ENCODE data around the gene TRMT13.
A peak's percentile ranks its signal among the peaks of the same experiment; 100 is the strongest.

Gene TRMT13, protein sequence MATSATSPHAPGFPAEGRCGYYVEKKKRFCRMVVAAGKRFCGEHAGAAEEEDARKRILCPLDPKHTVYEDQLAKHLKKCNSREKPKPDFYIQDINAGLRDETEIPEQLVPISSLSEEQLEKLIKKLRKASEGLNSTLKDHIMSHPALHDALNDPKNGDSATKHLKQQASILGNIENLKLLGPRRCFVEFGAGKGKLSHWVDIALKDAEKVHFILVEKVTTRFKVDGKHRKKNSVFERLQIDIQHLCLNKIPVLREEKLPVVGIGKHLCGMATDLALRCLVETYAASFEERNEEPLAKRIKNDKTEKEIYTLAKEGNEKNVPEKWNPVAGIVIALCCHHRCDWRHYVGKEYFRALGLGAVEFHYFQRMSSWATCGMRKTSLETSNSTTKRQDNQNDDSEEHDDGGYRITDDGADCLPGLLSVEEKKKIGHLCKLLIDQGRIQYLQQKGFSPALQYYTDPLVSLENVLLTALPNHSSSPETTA

GRCh38 chr1:100132566-100133477 is at the start of gene TRMT13, which contains the start of gene SASS6:
Gene TRMT13, plus strand, starts transcription at chr1:100133163. Its CDS starts 6 bp downstream, at chr1:100133169.
Gene SASS6, minus strand, starts transcription at chr1:100132930. Its CDS starts 116 bp downstream, at chr1:100132814.
- peak; percentile 92 for DNase-seq (ENCODE audit: low read depth, low spot score)
- H3K9ac ChIP-seq (ENCODE audit: insufficient read length): peak within 1 kb of the TSS; percentile 95
- peak; percentile 91 for TF ChIP-seq POLR2AphosphoS5 (IDR thresholded peaks at IDR 0.05; ENCODE audit: borderline replicate concordance, low read depth, low read length)
- TF ChIP-seq FOXP2 (optimal IDR thresholded peaks at IDR 0.05; ENCODE audit: control extremely low read depth, extremely low read length, insufficient read depth): no peak
- no peak for TF ChIP-seq EZH2 (IDR thresholded peaks at IDR 0.05)
- peak within 1 kb of the TSS; percentile 55; the same call in 1 of the 2 replicates for H3K27ac ChIP-seq
- no peaks in the 10 kb centered on the region for H3K9me3 ChIP-seq (ENCODE audit: low read depth, low read length)
- H3K36me3 ChIP-seq (ENCODE audit: insufficient read depth, low read length): peaks cover 14% of the 10 kb centered on the region
- H3K4me3 ChIP-seq: peak within 1 kb of the TSS; percentile 99

DNA sequence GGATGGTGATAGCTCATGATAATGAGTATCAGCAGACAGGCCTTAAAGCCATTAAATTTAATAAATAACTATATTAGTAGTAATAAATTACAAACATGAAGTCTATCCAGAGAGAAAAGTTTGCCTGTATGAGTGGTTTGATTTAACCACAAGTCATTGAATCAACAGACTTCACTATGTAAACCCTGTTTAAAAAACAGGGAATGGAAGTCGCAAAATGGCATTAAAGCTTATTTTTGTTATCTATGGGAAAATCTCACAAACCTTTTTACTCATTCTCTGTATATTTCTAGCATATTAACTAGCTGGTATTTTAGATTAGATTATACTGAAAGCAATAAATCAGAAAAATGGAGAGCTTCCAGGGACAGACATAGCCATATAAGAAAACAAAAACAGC is 45.6 kb upstream of the TRMT13 start:
- Histone ChIP-seq H3K36me3 (ENCODE audit: insufficient read depth, low read length) (peaks cover 61% of the 10 kb centered on the region), H3K27ac (peak overlapping the region; percentile 37; the same call in 1 of the 2 replicates), H3K9me3 (ENCODE audit: low read depth, low read length) (no peaks in the 10 kb centered on the region; the same call in 1 of the 2 replicates), H3K4me3 (no peak overlapping the region), H3K9ac (ENCODE audit: insufficient read length) (no peak overlapping the region)
- no peak for TF ChIP-seq EZH2 (IDR thresholded peaks at IDR 0.05)
- no peak for TF ChIP-seq POLR2AphosphoS5 (IDR thresholded peaks at IDR 0.05; ENCODE audit: borderline replicate concordance, low read depth, low read length)
- TF ChIP-seq FOXP2 (optimal IDR thresholded peaks at IDR 0.05; ENCODE audit: control extremely low read depth, extremely low read length, insufficient read depth): no peak
- no peak for DNase-seq (ENCODE audit: low read depth, low spot score)

DNA sequence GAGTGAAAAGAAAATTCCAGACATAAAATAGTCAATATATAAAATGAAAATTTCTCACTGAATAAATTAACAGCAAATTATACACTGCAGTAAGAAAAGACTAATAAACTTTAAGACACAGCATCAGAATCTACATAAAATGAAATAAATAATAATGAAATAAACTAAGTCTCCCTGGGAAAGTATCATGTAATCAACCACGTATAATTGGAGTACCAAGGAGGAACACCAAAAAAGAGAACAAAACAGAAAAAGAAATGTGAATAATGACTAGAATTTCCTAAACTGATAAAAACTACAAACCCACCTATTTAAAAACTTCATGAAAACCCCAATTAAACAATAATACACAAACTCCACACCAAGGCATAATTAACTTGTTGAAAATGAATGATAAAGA is 43.9 kb upstream of the TRMT13 start:
- no peak for TF ChIP-seq POLR2AphosphoS5 (IDR thresholded peaks at IDR 0.05; ENCODE audit: borderline replicate concordance, low read depth, low read length)
- no peak for TF ChIP-seq EZH2 (IDR thresholded peaks at IDR 0.05)
- TF ChIP-seq FOXP2 (optimal IDR thresholded peaks at IDR 0.05; ENCODE audit: control extremely low read depth, extremely low read length, insufficient read depth): no peak
- DNase-seq (ENCODE audit: low read depth, low spot score): no peak
- H3K9me3 ChIP-seq (ENCODE audit: low read depth, low read length): no peaks in the 10 kb centered on the region; the same call in 1 of the 2 replicates
- peaks cover 57% of the 10 kb centered on the region for H3K36me3 ChIP-seq (ENCODE audit: insufficient read depth, low read length)
- no peak overlapping the region for H3K4me3 ChIP-seq
- H3K27ac ChIP-seq: no peak overlapping the region
- no peak overlapping the region for H3K9ac ChIP-seq (ENCODE audit: insufficient read length)

DNA sequence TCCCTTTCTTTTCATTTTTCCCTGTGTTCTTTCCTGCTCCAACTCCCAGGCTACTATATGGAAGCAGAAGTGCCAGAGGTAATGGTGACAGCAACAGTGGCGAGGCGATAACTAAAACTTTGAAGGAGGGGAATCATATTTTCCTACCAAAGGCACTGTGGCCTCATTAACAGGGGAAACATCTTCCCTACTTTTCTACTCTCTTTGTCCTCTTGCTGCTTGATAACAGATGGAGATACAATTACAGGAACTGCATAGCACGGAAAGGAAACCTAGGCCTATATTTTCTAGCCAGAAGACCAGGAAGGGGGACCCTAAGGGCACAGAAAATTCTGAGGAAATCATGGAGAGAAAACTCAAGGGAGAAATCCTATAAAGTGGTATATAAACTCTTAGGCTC is 42.5 kb upstream of the TRMT13 start:
- no peak overlapping the region for H3K9ac ChIP-seq (ENCODE audit: insufficient read length)
- H3K4me3 ChIP-seq: no peak overlapping the region
- DNase-seq (ENCODE audit: low read depth, low spot score): no peak
- no peaks in the 10 kb centered on the region; the same call in 1 of the 2 replicates for H3K9me3 ChIP-seq (ENCODE audit: low read depth, low read length)
- no peak overlapping the region for H3K27ac ChIP-seq
- H3K36me3 ChIP-seq (ENCODE audit: insufficient read depth, low read length): peaks cover 56% of the 10 kb centered on the region
- TF ChIP-seq EZH2 (IDR thresholded peaks at IDR 0.05) (no peak), FOXP2 (optimal IDR thresholded peaks at IDR 0.05; ENCODE audit: control extremely low read depth, extremely low read length, insufficient read depth) (no peak), POLR2AphosphoS5 (IDR thresholded peaks at IDR 0.05; ENCODE audit: borderline replicate concordance, low read depth, low read length) (no peak)

- TF ChIP-seq EZH2 (IDR thresholded peaks at IDR 0.05) (no peak), FOXP2 (optimal IDR thresholded peaks at IDR 0.05; ENCODE audit: control extremely low read depth, extremely low read length, insufficient read depth) (no peak), POLR2AphosphoS5 (IDR thresholded peaks at IDR 0.05; ENCODE audit: borderline replicate concordance, low read depth, low read length) (no peak)
- Histone ChIP-seq H3K36me3 (ENCODE audit: insufficient read depth, low read length) (peaks cover 70% of the 10 kb centered on the region), H3K4me3 (no peak overlapping the region), H3K27ac (no peak overlapping the region), H3K9me3 (ENCODE audit: low read depth, low read length) (no peaks in the 10 kb centered on the region), H3K9ac (ENCODE audit: insufficient read length) (no peak overlapping the region)
- no peak for DNase-seq (ENCODE audit: low read depth, low spot score)
These were observed 32.8 kb upstream of the TRMT13 start for GRCh38 chr1:100100202-100100601.

DNA sequence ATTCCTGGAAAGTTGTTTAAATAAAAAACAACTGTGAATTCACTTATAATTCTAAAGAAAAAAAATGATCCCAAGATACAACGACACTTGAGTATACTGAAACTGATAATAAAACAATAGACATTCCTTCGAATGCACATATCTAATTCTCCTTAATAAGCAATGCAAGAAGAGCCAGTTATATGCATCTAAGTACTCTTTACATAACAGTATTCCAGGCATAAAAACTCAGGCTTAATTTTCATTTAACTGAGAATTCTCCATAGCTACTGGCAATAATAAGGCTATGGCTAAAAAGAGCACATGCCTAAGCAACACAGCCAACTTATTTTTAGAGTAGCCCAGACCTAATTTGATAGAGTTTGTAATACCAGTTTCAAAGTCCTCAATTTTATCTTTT is 31.4 kb upstream of the TRMT13 start:
- Histone ChIP-seq H3K4me3 (no peak overlapping the region), H3K36me3 (ENCODE audit: insufficient read depth, low read length) (peaks cover 66% of the 10 kb centered on the region), H3K9me3 (ENCODE audit: low read depth, low read length) (no peaks in the 10 kb centered on the region), H3K27ac (no peak overlapping the region), H3K9ac (ENCODE audit: insufficient read length) (no peak overlapping the region)
- no peak for DNase-seq (ENCODE audit: low read depth, low spot score)
- TF ChIP-seq POLR2AphosphoS5 (IDR thresholded peaks at IDR 0.05; ENCODE audit: borderline replicate concordance, low read depth, low read length) (no peak), FOXP2 (optimal IDR thresholded peaks at IDR 0.05; ENCODE audit: control extremely low read depth, extremely low read length, insufficient read depth) (no peak), EZH2 (IDR thresholded peaks at IDR 0.05) (no peak)

DNA sequence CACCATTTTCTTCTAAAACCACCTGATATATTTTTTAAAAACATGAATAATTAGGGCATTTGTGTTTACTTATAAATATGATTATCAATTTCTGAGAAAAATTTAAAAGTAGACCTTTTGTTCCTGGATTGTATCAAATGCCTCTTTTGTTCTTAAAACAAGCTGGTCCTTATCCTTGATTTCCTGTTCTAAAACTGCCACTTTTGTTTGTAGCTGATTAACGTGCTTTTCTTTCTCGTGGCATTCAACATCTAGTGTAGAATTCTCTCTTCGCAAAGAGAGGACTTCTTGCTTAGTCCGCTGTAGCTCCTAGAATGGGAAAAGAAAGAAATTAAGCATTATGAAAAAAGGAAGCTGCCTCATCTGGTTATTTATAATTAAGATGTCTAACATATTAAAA is 25.3 kb upstream of the TRMT13 start:
- no peak overlapping the region for H3K4me3 ChIP-seq

More for the DNA sequence above, 25.3 kb upstream of the TRMT13 start:
- Histone ChIP-seq H3K27ac (no peak overlapping the region; the same call in 1 of the 2 replicates), H3K9ac (ENCODE audit: insufficient read length) (no peak overlapping the region), H3K9me3 (ENCODE audit: low read depth, low read length) (no peaks in the 10 kb centered on the region), H3K36me3 (ENCODE audit: insufficient read depth, low read length) (peaks cover 49% of the 10 kb centered on the region)
- DNase-seq (ENCODE audit: low read depth, low spot score): no peak
- TF ChIP-seq POLR2AphosphoS5 (IDR thresholded peaks at IDR 0.05; ENCODE audit: borderline replicate concordance, low read depth, low read length) (no peak), FOXP2 (optimal IDR thresholded peaks at IDR 0.05; ENCODE audit: control extremely low read depth, extremely low read length, insufficient read depth) (no peak), EZH2 (IDR thresholded peaks at IDR 0.05) (no peak)
